Activated CD4-positive, alpha-beta memory T cell treated with anti-CD3 and anti-CD28 coated beads for 36 hours (primary cell): ENCODE measurements around the gene GRHL3. TPM values are rescaled to one million over a fixed set of nuclear protein-coding genes. Genes with fewer than 3 reads are reported as not detected.

Experiments
- CTCF ChIA-PET: fragments of 350-600 bp; sonication (Branson Sonifier 250); formaldehyde crosslinking; loops from one replicate; lab custom pipeline; 2021; ENCODE audit warnings: antibody characterized with exemption, inconsistent platforms; lab: Charles Lee
- POLR2A ChIA-PET: fragments of 350-600 bp; sonication (Branson Sonifier 250); formaldehyde crosslinking; loops from one replicate; lab custom pipeline; 2021; ENCODE audit warnings: antibody characterized with exemption; lab: Charles Lee
- DNase-seq: peaks from one replicate; pipeline ENCODE4 v3.0.0-alpha.2; 2020
- H3K27ac Mint-ChIP-seq: one replicate; pipeline ENCODE4 v1.8.0; 2021; ENCODE audit warnings: mixed read lengths
- H3K27me3 Mint-ChIP-seq: one replicate; pipeline ENCODE4 v1.8.0; 2021; ENCODE audit warnings: mixed read lengths
- H3K36me3 Mint-ChIP-seq: one replicate; pipeline ENCODE4 v1.8.0; 2021; ENCODE audit warnings: mixed read lengths
- H3K4me1 Mint-ChIP-seq: one replicate; pipeline ENCODE4 v1.8.0; 2021; ENCODE audit warnings: low read depth, mixed read lengths
- H3K4me3 Mint-ChIP-seq: one replicate; pipeline ENCODE4 v1.8.0; 2021; ENCODE audit warnings: mild to moderate bottlenecking, mixed read lengths
- H3K9me3 Mint-ChIP-seq: one replicate; pipeline ENCODE4 v1.8.0; 2021; ENCODE audit warnings: mixed read lengths
- intact Hi-C: fragments of 100-400 bp; cut with micrococcal nuclease; formaldehyde crosslinking; loops from one replicate; pipeline ENCODE4 v1.15.1; 2023
- total RNA-seq, 2 experiments: library from RNA; stranded (reverse); gene quantifications; one replicate each; pipeline ENCODE4 v1.2.3, GENCODE V29; 2021

GRHL3 gene
- total RNA-seq, 2 experiments from 2014 or later, result not detected

DNA sequence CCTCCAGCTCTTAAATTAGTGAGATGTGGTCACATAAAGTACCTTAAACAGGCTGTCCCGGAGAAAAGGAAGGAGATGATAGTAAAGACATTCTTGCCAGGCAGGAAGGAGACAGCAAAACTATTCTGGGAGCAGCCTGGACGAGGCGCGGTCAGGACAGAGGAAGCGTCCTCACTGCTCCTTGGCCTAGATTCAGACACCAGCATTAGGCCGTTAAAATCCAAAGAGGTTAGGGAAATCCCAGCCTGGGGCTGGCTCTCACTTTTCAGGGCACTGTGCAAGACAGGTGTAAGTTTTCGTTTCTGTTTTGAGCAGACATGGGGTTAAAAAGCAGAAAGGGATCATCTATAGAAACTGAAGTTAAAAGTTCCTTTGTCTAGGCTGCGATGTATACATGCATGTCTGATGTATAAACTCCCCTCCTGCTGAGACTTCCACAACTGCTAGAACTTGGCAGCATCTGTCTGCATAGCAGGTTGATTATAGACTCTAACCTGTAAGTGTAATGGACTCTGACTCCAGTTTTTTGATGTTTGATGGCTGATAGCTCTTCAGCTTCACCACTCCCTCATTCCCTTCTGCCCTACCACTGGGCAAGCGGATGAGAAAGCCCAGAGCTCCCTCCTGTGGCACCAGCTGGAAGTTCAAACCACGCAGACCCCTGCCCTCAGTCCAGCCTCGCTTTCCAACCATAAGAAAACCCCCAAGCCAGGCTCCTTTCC lies 72.9 kb downstream of the GRHL3 start:
- Mint-ChIP-seq H3K4me3 (peak overlapping the region; percentile 68), H3K36me3 (peaks cover 7% of the 10 kb centered on the region), H3K4me1 (peaks cover 27% of the 10 kb centered on the region), H3K9me3 (no peaks in the 10 kb centered on the region), H3K27ac (peak overlapping the region; percentile 82), H3K27me3 (no peaks in the 10 kb centered on the region)
- CTCF ChIA-PET, result interaction anchor here (0.7 to 6.7 kb wide), 72 partner anchors 9 to 401 kb away, joined by 3 to 618 read pairs (median 6); partner anchors contain the start of genes CLIC4, IFNLR1, MYOM3 and NIPAL3
- intact Hi-C loops, result loop anchor here (1.0 to 2.0 kb wide), 5 partner anchors 69 to 321 kb away; no protein-coding TSS in a partner anchor
- peak; percentile 79 for DNase-seq
- POLR2A ChIA-PET, result interaction anchor here (0.6 to 3.1 kb wide), 5 partner anchors 12 to 202 kb away, joined by 3 to 17 read pairs (median 3); no protein-coding TSS in a partner anchor

DNA sequence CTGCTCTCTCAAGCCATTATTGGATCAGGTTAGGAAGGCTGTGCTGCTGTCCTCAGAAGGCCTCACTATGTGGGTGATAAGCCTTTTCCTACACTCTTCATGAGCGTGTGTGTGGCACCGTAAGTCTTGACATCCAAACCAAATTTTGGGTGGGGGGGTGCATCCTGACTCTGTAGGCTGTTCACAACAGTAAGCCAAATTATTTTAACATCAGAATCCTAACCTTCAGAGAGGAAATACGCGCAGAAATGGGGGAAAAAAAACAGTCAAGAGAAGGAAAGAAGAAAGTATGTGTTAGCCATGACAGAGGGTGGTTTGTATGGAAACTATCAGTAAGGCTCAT lies 73.4 kb downstream of the GRHL3 start:
- DNase-seq, result no peak
- peaks cover 27% of the 10 kb centered on the region for H3K4me1 Mint-ChIP-seq
- CTCF ChIA-PET, result interaction anchor here (0.8 to 6.7 kb wide), 40 partner anchors 8 to 322 kb away, joined by 3 to 618 read pairs (median 13); partner anchors contain the start of genes IFNLR1, MYOM3, NIPAL3 and RCAN3
- no peaks in the 10 kb centered on the region for H3K27me3 Mint-ChIP-seq
- no peaks in the 10 kb centered on the region for H3K9me3 Mint-ChIP-seq
- peak overlapping the region; percentile 82 for H3K27ac Mint-ChIP-seq
- peak overlapping the region; percentile 68 for H3K4me3 Mint-ChIP-seq
- H3K36me3 Mint-ChIP-seq, result peaks cover 7% of the 10 kb centered on the region
- POLR2A ChIA-PET, result interaction anchor here (0.9 to 3.1 kb wide), 2 partner anchors 12 to 194 kb away, joined by 3 to 17 read pairs; no protein-coding TSS in a partner anchor
- intact Hi-C loops, result loop anchor here (1.0 to 2.0 kb wide), 3 partner anchors 70 to 242 kb away; no protein-coding TSS in a partner anchor

DNA sequence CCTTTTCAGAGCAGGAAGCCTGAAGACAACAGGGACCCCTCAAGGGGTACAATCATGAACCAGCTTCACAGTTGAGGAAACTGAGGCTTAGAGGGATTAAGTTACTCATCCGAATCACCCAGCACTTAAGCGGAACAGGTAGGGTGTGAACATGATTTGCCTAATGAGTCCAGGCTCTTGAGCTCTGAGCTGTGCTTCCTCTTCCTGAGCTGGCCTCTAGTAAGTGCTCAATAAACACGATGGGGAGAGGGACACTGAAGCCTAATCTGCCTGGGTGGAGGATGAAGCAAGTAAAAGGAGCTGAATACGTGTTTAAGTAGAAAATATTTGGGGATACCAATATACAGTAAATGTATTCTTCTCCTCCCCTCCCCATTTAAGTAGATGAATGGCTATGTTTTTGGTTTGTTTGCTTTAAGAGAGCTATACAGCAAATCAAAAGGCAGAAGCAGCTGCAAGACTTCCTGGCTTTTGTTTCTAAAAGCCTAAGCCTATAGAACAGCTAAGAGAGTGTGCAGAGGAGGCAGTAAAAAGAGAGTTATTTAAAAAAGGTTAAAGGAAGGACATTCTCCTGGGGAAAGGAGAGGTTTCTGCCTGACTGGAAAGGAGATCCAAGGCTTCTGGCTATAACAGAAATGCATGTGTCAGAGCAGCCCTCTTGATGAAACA lies 74.0 kb downstream of the GRHL3 start:
- H3K36me3 Mint-ChIP-seq, result peaks cover 7% of the 10 kb centered on the region
- no peak for DNase-seq
- H3K9me3 Mint-ChIP-seq, result no peaks in the 10 kb centered on the region
- no peaks in the 10 kb centered on the region for H3K27me3 Mint-ChIP-seq
- POLR2A ChIA-PET, result interaction anchor here (3.1 kb wide), 1 partner anchor 194 kb away, joined by 17 read pairs; no protein-coding TSS in a partner anchor
- H3K27ac Mint-ChIP-seq, result peak overlapping the region; percentile 82
- intact Hi-C loops, result loop anchor here (1.0 to 2.0 kb wide), 3 partner anchors 70 to 242 kb away; no protein-coding TSS in a partner anchor
- CTCF ChIA-PET, result interaction anchor here (0.8 to 6.7 kb wide), 34 partner anchors 8 to 322 kb away, joined by 3 to 618 read pairs (median 13); partner anchors contain the start of genes IFNLR1, MYOM3, NIPAL3 and STPG1
- no peak overlapping the region for H3K4me3 Mint-ChIP-seq
- peaks cover 27% of the 10 kb centered on the region for H3K4me1 Mint-ChIP-seq

DNA sequence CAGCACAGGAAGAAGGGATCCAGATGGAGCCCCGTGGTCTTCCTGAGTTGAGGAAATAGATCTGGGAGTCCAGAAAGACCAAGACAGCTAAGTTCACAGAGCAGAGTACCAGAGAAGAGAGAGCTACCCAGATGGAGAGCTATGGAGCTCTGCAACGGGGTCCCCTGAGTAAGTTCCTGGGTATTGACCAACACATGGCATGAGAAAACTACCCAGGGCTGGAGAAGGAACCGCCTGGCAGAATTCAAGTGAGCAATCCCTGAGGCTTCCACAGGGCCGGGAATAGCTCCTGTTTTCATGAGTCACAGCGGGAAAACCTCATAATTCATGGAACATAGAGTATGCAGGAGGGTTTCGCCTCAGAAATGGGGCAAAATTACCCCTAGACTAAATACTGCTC lies 74.7 kb downstream of the GRHL3 start:
- CTCF ChIA-PET, result interaction anchor here (1.0 to 6.7 kb wide), 19 partner anchors 9 to 323 kb away, joined by 4 to 618 read pairs (median 16); partner anchors contain the start of genes NIPAL3 and STPG1
- H3K4me3 Mint-ChIP-seq, result no peak overlapping the region
- H3K9me3 Mint-ChIP-seq, result no peaks in the 10 kb centered on the region
- no peaks in the 10 kb centered on the region for H3K27me3 Mint-ChIP-seq
- peaks cover 5% of the 10 kb centered on the region for H3K36me3 Mint-ChIP-seq
- intact Hi-C loops, result loop anchor here (2.0 kb wide), 2 partner anchors 71 to 241 kb away; no protein-coding TSS in a partner anchor
- no peak overlapping the region for H3K27ac Mint-ChIP-seq
- no peak for DNase-seq
- peaks cover 27% of the 10 kb centered on the region for H3K4me1 Mint-ChIP-seq
- POLR2A ChIA-PET, result no interaction called here

DNA sequence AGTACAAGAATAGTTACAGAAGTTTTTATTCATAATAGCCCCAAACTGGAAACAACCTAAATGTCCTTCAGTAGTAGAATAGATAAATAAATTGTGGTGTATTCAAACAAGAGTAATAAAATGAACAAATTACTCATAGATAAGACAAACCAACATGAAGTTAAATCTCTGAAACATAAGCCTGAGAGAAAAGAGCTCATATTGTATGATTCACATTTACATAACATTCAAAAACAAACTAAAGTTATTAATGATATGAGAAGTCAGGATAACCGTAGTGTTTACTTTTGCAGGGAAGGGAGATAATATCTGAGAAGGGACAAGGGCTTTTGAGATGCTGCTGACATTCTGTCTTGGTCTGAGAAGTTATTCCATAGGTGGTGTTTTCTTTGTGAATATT lies 80.9 kb downstream of the GRHL3 start:
- DNase-seq, result no peak
- intact Hi-C loops, result no loop called here
- no peaks in the 10 kb centered on the region for H3K9me3 Mint-ChIP-seq
- no peaks in the 10 kb centered on the region for H3K27me3 Mint-ChIP-seq
- ChIA-PET CTCF (interaction anchor here (1.0 to 3.8 kb wide), 7 partner anchors 9 to 250 kb away, joined by 3 to 21 read pairs (median 4); partner anchors contain the start of gene NIPAL3), POLR2A (no interaction called here)
- H3K4me1 Mint-ChIP-seq, result peaks cover 9% of the 10 kb centered on the region
- no peak overlapping the region for H3K4me3 Mint-ChIP-seq
- no peak overlapping the region for H3K27ac Mint-ChIP-seq
- no peaks in the 10 kb centered on the region for H3K36me3 Mint-ChIP-seq

DNA sequence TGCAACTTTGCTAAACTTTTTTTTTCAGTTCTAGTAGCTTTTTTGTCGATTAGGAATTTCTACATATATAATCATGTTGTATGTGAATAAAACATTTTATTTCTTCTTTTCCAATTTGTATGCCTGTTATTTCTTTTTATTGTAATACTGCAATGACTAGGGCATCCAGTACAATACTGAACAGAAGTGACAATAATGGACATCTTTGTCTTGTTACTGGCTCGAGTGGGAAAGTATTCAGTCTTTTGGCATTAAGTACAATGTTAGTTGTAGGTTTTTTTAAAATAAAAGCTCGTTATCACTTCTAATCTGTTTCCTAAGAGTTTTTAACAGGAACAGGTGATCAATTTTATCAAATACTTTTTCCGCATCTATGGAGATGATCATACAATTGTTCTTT lies 84.6 kb downstream of the GRHL3 start:
- no peaks in the 10 kb centered on the region for H3K27me3 Mint-ChIP-seq
- peaks cover 3% of the 10 kb centered on the region for H3K9me3 Mint-ChIP-seq
- intact Hi-C loops, result no loop called here
- peaks cover 9% of the 10 kb centered on the region for H3K4me1 Mint-ChIP-seq
- ChIA-PET POLR2A (interaction anchor here (1.1 kb wide), 1 partner anchor 12 kb away, joined by 3 read pairs; no protein-coding TSS in a partner anchor), CTCF (interaction anchor here (0.6 to 1.5 kb wide), 5 partner anchors 11 to 205 kb away, joined by 3 to 8 read pairs (median 6); partner anchors contain the start of gene NIPAL3)
- no peaks in the 10 kb centered on the region for H3K36me3 Mint-ChIP-seq
- no peak overlapping the region for H3K4me3 Mint-ChIP-seq
- no peak for DNase-seq
- H3K27ac Mint-ChIP-seq, result no peak overlapping the region

Other genes starting within 250 kb of the GRHL3 start
- not detected for gene MYOM3, start 207.2 kb upstream of the GRHL3 start, total RNA-seq
- not detected for gene IL22RA1, start 176.2 kb upstream of the GRHL3 start, total RNA-seq
- 1 to 10 TPM; 6.2 to 10.0 TPM for gene IFNLR1, start 132.1 kb upstream of the GRHL3 start, total RNA-seq
- gene STPG1, start 94.4 kb downstream of the GRHL3 start, total RNA-seq, result 1 to 10 TPM; 7.5 to 8.3 TPM
- gene NIPAL3, start 96.4 kb downstream of the GRHL3 start, total RNA-seq, result 10 to 100 TPM; 39.3 to 42.4 TPM
- 10 to 100 TPM; 71.3 to 78.8 TPM for gene RCAN3, start 183.5 kb downstream of the GRHL3 start, total RNA-seq
- gene NCMAP, start 236.7 kb downstream of the GRHL3 start, total RNA-seq, result under 1 TPM; 0.05 to 0.07 TPM